Activated T-cell treated with anti-CD3 and anti-CD28 coated beads, Interleukin-2, amount 50 U/mL, for 48 hours (primary cell): ENCODE data around the gene ZNF652.
A peak's percentile ranks its signal among the peaks of the same experiment; 100 is the strongest.
"Not testable (repeated sequence)": the region's sequence is repeated elsewhere in the genome, so short reads cannot be mapped to it uniquely, and the experiment has no call there.

Experiments
- DNase-seq, 2 experiments: peaks; one replicate each; pipeline ENCODE4 v3.0.0-alpha.2; 2020

The ZNF652 gene

DNA sequence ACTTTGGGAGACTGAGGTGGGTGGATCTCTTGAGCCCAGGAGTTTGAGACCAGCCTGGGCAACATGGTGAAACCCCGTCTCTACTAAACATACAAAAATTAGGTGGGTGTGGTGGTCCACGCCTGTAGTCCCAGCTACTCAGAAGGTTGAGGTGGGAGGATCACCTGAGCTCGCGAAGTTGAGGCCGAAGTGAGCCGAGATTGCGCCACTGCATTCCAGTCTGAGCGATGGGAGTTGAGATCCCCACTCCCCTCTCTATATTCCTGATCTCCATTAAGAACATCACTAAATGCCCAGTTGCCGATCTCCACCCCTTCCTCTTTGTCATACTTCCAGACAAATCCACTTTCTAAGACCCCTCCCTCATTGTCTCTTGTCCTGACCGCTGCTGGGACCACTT is 24.3 kb upstream of the ZNF652 start:
- DNase-seq: no peak

DNA sequence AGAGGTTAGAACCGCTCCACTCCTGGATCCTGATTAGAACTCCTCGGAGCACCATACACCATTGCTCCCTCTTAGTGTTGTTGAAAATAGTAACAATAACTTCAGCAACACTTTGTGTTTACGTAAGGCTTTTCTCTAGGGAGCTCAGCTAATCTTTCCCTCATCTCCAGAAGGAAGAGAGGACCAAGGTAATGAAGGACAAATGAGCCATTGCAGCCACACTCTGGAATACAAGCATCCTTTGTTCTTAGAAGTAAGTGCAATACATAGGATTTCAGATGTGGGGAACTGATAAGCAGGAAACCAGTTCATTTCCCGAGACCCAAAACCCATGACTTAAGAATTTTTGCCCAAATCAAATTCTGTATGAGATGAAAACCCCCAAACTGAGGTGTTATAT is 22.9 kb upstream of the ZNF652 start:
- DNase-seq: no peak

DNA sequence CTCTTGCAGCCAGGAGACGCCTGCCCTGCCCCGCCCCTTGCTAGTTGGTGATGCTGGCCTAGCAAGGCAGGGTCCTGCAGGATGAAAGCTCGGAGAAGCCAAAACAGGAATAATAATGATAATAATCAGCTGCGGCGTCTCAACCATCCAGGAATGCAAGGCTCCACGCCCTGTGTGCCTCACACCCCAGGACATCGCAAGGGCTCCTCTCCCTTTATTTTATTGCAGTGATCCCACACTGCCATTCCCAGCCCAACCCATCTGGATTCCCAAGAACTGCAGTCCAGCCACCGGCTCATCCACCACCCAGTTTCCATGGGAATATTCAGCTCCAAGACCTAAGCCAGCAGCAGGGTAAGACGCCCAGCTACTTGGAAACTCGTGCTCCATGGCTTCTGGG is 21.0 kb upstream of the ZNF652 start:
- DNase-seq: no peak

GRCh38 chr17:49382556-49382955 is 20.5 kb upstream of the ZNF652 start:
- no peak for DNase-seq

DNA sequence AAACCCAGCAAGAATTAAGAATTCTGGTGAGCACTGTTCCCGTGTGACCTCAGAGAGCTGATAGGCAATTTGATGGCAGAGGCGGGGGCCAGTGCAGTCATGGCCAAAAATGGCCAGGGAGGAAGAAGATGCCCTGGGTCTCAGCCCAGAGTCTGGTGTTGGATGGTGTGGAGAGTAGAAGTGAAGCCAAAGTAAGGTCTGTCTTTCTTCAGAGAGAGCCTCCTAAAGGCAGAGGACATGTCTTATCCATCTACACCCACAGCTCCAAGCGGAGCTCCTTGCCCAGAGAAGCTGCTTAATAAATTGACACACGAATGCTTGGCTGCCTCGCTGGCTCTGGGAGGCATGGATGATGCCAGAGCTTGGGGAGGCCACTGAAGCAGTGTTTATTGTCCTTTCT is 19.7 kb upstream of the ZNF652 start:
- DNase-seq: no peak

GRCh38 chr17:49381033-49381432 is 19.0 kb upstream of the ZNF652 start:
- no peak for DNase-seq

DNA sequence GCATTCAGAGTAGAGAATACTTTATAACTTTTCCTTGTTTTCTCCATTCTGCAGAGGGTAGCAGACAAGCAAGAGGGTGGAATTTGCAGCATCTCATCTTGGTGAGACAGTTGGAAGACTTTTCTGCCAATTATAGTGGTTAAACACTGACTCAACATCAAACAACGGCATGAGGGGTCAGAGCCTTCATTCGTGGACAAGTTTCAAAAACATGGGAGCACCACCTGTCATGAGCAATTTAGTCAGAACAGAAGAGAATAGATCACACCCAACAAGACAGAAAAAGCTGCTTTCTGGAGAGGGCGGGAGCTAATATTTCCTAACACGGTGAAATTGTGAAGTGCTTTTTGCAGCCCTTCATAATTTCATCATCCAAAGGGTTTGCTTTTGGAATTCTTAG is 17.9 kb upstream of the ZNF652 start:
- DNase-seq: no peak

DNA sequence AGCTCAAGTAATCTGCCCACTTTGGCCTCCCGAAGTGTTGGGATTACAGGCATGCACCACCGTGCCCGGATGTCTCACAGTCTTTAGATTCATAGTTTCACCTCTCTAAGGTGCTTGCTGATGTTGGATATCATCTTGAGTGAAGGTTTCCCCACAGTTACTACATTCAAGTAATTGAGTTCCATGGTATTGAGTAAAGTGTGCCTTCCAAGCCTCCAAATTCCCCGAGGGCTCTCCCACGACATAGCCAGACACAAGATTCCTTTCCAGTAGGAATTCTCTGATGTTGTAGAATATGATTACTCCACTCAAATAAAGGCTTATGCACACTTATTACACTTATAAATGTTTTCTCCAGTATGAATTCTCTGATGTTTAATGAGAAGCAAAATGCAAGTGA is 16.3 kb upstream of the ZNF652 start:
- DNase-seq: no peak

- DNase-seq: no peak
Measured at GRCh38 chr17:49375544-49375943, 13.5 kb upstream of the ZNF652 start.

DNA sequence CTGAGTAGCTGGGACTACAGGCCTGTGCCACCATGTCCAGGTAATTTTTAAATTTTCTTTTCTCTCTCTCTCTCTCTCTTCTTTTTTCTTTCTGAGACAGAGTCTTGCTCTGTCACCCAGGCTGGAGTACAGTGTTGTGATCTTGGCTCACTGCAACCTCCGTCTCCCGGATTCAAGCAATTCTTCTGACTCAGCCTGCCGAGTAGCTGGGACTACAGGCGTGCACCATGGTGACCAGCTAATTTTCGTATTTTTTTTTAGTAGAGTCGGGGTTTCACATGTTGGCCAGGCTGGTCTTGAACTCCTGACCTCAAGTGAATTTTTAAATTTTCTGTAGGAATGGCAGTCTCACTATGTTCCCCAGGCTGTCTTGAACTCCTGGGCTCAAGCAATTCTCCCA is 11.1 kb upstream of the ZNF652 start:
- DNase-seq: no peak

DNA sequence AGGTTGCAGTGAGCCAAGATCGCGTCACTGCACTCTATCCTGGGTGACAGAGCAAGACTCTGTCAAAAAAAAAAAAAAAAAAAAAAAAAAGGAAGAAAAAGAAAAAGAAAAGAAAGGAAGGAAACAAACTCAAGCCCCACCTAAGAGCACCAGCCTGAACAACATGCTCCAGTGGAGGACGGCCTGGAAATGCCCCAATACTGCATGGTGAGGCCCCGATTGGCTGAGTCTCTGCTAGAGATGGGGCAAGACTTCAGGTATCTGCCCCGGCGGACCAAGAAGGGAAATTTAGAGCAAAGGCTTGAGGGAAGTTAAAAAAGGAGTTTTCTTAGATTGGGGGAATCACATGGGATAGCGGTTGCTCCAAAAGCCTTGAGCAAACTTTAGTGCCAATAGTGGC is 10.4 kb upstream of the ZNF652 start:
- no peak for DNase-seq

- no peak for DNase-seq
Measured at GRCh38 chr17:49370971-49371834, 9.2 kb upstream of the ZNF652 start.

DNA sequence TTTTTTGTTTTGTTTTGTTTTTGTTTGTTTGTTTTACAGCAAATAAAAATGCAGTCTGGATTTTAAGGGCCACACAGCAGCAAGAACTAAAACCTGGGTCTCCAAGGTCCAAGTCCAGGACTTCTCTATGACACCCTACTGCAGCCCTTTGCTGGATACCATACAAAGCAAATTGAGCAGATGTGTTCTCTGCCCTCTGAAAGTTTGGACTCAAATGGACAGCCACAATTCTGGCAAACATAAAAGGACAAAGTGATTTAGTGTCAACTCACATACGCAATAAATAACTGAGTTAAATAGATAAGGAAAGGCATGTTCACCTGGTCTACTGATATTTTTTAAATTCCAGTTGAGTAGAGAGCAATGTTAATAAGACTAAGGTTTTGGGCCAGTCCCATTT is 7.7 kb upstream of the ZNF652 start:
- no peak for DNase-seq

- no peak for DNase-seq
Measured at GRCh38 chr17:49369089-49369488, 7.0 kb upstream of the ZNF652 start.

- DNase-seq: peak in 1 of 2 experiments; percentile 22
Measured at GRCh38 chr17:49365667-49366066, 3.6 kb upstream of the ZNF652 start.

DNA sequence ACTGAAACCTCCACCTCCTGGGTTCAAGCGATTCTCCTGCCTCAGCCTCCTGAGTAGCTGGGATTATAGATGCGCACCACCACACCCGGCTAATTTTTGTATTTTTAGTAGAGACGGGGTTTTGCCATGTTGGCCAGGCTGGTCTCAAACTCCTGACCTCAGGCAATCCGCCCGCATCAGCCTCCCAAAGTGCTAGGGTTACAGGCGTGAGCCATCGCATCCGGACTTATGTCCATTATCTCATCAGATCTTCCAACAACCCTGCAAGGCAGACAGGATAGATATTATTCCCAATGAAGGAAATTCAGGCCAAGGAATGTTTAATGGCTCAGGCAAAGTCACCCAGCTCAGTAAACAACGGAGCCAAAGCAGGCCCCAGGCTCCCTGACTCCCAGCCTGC is 3.1 kb upstream of the ZNF652 start:
- not testable (repeated sequence) for DNase-seq

- no peak for DNase-seq
Measured at GRCh38 chr17:49364119-49364518, 2.1 kb upstream of the ZNF652 start.

GRCh38 chr17:49363251-49363650 is 1.2 kb upstream of the ZNF652 start:
- no peak for DNase-seq

DNA sequence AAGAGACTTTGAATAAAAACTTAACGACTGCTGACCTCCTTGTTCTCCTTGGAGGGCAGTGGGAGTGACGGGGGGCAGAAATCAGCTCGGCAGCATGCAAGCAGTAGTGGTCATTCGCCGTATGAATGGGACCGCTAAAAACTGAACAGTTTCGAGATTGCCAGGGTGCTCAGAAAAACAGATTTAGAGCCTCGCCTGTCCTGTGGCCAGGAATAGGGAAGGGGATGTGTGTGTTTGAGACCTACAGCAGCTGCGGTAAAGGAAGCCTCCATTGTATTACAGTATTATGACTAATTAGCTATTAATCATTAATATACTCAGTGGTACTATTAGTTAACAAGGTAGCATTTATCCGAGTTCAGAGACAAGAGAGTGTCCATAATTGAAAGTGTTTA is 670 bp upstream of the ZNF652 start:
- no peak for DNase-seq

- peak; percentile 77 to 78 for DNase-seq
Measured at GRCh38 chr17:49361129-49361901, 735 bp downstream of the ZNF652 start.

DNA sequence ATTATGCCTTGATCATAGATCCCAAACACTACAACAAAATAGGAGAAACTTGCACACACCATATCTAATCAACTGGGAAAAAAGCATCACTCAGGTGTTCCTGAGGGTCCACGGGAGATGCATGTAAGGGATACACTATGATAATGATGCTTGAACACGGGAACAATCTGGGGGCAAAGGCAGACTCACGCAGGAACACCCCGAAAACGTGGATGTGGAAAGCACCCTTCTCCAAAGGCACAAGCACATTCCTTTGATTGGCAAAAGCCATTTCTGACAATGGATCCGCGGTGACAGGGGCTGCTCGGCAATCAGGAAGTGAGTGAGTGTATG is 1.3 kb downstream of the ZNF652 start:
- DNase-seq: no peak

- no peak for DNase-seq
Measured at GRCh38 chr17:49359990-49360795, 1.9 kb downstream of the ZNF652 start.

GRCh38 chr17:49358641-49359247 is 3.3 kb downstream of the ZNF652 start:
- DNase-seq: no peak
